ENCODE results near the gene TP63. TPM values are rescaled to one million over a fixed set of nuclear protein-coding genes. Genes with fewer than 3 reads are reported as not detected.

Gene TP63
- total RNA-seq, 1 experiment from 2014 or later: not detected

DNA sequence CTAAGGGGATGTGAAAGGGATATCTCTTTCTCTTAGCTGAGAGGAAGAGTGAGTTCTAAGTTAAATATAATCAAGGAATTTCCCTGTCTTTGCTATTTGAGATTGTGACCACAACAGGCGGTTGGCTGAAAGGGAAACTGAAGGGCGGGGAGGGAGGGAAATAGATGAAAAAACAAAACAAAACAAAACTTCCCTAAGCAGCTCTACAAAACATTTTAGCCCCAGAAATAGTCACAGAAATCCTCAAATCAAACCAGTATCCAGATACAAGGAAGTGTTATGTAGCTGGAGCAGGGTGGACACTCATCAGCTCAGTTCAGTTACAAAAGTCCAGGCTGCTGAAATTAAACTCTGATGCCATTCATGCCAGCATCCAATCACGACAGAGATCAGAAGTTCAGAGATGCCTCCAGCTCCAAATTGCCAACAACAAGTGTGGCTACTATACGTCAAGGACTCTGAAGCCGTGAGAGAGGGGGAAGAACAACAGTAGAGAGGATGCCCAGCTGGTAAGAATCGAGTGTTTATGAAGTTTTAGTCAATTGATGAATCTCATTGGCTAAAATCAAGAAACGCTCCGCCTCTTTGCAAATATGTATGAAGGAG, 319 bp upstream of the TP63 start:
- Histone ChIP-seq H3K4ac (ENCODE audit: low read depth, low read length) (no peak overlapping the region), H3K79me1 (ENCODE audit: insufficient read depth, low read depth, low read length, poor library complexity, severe bottlenecking) (no peaks in the 10 kb centered on the region), H2BK120ac (ENCODE audit: low read depth, low read length, poor library complexity, severe bottlenecking) (no peak overlapping the region), H3K23ac (ENCODE audit: insufficient read length, low read depth, low read length) (no peak overlapping the region), H2AFZ (ENCODE audit: low read length) (peak overlapping the region; percentile 78), H3T11ph (ENCODE audit: low read length) (no peak overlapping the region), H4K91ac (ENCODE audit: insufficient read length, low read depth, low read length) (no peak overlapping the region), H3K14ac (ENCODE audit: insufficient read depth, low read length) (no peak overlapping the region), H3K27me3 (ENCODE audit: insufficient read depth, low read length) (no peaks in the 10 kb centered on the region), H3K79me2 (ENCODE audit: insufficient read depth, low read length) (no peaks in the 10 kb centered on the region), H4K5ac (ENCODE audit: insufficient read length, low read depth, low read length) (no peak overlapping the region), H2BK20ac (ENCODE audit: low read depth, low read length, poor library complexity, severe bottlenecking) (no peak overlapping the region), H3K18ac (ENCODE audit: insufficient read length, low read depth, low read length) (no peak overlapping the region), H2BK12ac (ENCODE audit: insufficient read length, low read depth, low read length) (no peak overlapping the region), H3K23me2 (ENCODE audit: insufficient read length, low read depth, low read length, poor library complexity, severe bottlenecking) (no peaks in the 10 kb centered on the region), H3K9me3 (ENCODE audit: control insufficient read depth, low read depth, low read length) (no peaks in the 10 kb centered on the region), H3K27ac (ENCODE audit: insufficient read length, low read depth, low read length) (no peak overlapping the region), H3K56ac (ENCODE audit: insufficient read length, low read depth, low read length) (no peak overlapping the region), H3K4me1 (ENCODE audit: insufficient read depth, low read length) (no peaks in the 10 kb centered on the region), H4K8ac (replicated peaks; ENCODE audit: insufficient read length, low read depth, low read length) (no peak overlapping the region), H3K4me2 (ENCODE audit: insufficient read depth, insufficient read length, low read length) (no peak overlapping the region), H4K20me1 (ENCODE audit: control insufficient read depth, insufficient read depth, insufficient read length) (no peaks in the 10 kb centered on the region), H3K9ac (ENCODE audit: extremely low read depth, insufficient read length, low read length) (no peak overlapping the region), H2BK15ac (ENCODE audit: low read depth, low read length) (no peak overlapping the region), H2AK5ac (ENCODE audit: insufficient read length, low read length) (no peak overlapping the region), H2BK5ac (ENCODE audit: insufficient read length, low read length) (no peak overlapping the region)
- Mint-ChIP-seq H3K36me3 (ENCODE audit: insufficient read depth in 1 of 3, low read depth in 3 of 3) (no peaks in the 10 kb centered on the region), H3K9me3 (no peaks in the 10 kb centered on the region), H3K4me1 (peaks cover 17 to 22% of the 10 kb centered on the region in 2 experiments), H3K27ac (no peak overlapping the region), H3K4me3 (no peak overlapping the region), H3K27me3 (ENCODE audit: low read depth) (no peaks in the 10 kb centered on the region; the same call in 1 of the 2 replicates)
- no CpG with 5 or more reads among the region's 8 CpGs for WGBS (ENCODE audit: extremely low coverage, insufficient read length, low lambda C conversion rate)
- TF ChIP-seq, protein P1, sequence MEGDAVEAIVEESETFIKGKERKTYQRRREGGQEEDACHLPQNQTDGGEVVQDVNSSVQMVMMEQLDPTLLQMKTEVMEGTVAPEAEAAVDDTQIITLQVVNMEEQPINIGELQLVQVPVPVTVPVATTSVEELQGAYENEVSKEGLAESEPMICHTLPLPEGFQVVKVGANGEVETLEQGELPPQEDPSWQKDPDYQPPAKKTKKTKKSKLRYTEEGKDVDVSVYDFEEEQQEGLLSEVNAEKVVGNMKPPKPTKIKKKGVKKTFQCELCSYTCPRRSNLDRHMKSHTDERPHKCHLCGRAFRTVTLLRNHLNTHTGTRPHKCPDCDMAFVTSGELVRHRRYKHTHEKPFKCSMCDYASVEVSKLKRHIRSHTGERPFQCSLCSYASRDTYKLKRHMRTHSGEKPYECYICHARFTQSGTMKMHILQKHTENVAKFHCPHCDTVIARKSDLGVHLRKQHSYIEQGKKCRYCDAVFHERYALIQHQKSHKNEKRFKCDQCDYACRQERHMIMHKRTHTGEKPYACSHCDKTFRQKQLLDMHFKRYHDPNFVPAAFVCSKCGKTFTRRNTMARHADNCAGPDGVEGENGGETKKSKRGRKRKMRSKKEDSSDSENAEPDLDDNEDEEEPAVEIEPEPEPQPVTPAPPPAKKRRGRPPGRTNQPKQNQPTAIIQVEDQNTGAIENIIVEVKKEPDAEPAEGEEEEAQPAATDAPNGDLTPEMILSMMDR (conservative IDR thresholded peaks at IDR 0.05): no peak
- DNase-seq: no peak

All from H9 (cell line).